ENCODE measurements around the gene SALL3.

SALL3 gene

DNA sequence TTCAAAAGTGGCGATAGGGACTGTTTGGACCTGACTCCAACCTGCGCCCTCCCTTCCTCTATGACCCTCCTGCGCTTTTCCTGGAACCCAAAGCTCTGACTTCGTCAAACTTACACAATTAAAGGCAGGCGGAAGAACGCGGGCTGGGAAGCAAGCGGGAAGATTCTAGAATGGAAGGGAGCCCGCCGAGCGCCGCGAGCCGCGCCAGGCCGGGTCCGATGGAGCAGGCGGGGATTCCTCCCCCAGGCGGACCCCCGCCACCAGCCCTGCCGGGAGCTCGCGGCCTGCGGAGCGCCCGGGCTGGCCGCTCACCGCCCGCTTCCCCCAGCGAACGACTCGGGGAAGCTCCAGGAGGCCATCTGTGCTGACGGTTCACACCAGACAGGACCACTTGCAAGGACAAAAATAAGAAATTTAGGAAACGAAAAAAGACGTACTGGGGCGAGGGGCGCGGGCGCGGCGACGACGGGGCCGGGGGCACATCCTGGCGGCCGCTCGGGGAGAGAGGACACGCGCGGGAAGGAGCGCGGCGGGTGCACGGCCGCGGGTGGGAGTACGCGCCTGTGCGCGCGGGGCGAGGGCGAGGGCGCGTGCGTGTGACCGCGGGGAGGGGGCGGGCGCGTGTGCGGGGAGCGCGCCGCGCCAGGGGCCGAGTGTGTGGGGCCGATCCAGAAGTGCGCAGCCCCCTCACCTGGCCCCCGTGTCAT, 1.1 kb upstream of the SALL3 start:
- ATAC-seq (replicated peaks): no peak
- no peaks in the 10 kb centered on the region for H3K4me1 Mint-ChIP-seq (ENCODE audit: low read depth in 2 of 2)
- peak overlapping the region; percentile 36 to 43 for H3K4me3 Mint-ChIP-seq
- H3K27ac Mint-ChIP-seq: no peak overlapping the region
- H3K36me3 Mint-ChIP-seq (ENCODE audit: insufficient read depth): peaks cover 12% of the 10 kb centered on the region
- no peaks in the 10 kb centered on the region for H3K9me3 Mint-ChIP-seq
- DNase-seq: no peak
- peaks cover 58 to 66% of the 10 kb centered on the region in 2 donors for H3K27me3 Mint-ChIP-seq

GRCh38 chr18:78979056-78979729, 425 bp upstream of the SALL3 start:
- Mint-ChIP-seq H3K9me3 (no peaks in the 10 kb centered on the region), H3K27ac (no peak overlapping the region)

DNA sequence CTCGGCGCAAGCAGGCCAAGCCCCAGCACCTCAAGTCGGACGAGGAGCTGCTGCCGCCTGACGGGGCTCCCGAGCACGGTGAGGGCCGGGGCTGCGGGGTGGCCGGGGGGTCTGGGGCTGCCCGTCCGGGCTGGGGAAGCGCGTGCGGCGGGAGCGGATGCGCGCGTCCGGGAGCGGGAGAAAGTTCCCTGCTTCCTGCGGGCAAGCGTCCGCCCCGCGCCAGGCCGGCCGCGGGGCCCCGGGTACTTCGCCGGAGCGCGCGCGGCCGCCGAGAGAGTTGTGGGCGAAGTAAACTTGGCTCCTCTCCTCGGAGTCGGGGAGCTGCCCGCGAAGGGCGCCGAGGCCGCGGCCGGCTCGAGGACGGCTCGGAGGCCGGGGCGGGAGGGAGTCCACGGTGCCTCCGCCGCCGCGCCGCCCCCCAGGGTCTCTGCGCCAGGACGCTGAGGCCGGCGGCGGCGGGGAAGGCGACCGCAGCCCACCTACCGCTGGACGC, 707 bp downstream of the SALL3 start:
- Mint-ChIP-seq H3K27me3 (peaks cover 60 to 71% of the 10 kb centered on the region in 2 donors), H3K27ac (no peak overlapping the region), H3K4me1 (ENCODE audit: low read depth in 2 of 2) (no peaks in the 10 kb centered on the region), H3K4me3 (no peak overlapping the region), H3K9me3 (no peaks in the 10 kb centered on the region), H3K36me3 (ENCODE audit: insufficient read depth) (peaks cover 10% of the 10 kb centered on the region)
- ATAC-seq (replicated peaks): no peak
- no peak for DNase-seq

More at GRCh38 chr18:78979056-78979729, 425 bp upstream of the SALL3 start:
- Mint-ChIP-seq H3K27me3 (peaks cover 61 to 72% of the 10 kb centered on the region in 2 donors), H3K4me3 (no peak overlapping the region), H3K36me3 (ENCODE audit: insufficient read depth) (peaks cover 12% of the 10 kb centered on the region), H3K4me1 (ENCODE audit: low read depth in 2 of 2) (no peaks in the 10 kb centered on the region)
- no peak for DNase-seq
- ATAC-seq (replicated peaks): no peak

DNA sequence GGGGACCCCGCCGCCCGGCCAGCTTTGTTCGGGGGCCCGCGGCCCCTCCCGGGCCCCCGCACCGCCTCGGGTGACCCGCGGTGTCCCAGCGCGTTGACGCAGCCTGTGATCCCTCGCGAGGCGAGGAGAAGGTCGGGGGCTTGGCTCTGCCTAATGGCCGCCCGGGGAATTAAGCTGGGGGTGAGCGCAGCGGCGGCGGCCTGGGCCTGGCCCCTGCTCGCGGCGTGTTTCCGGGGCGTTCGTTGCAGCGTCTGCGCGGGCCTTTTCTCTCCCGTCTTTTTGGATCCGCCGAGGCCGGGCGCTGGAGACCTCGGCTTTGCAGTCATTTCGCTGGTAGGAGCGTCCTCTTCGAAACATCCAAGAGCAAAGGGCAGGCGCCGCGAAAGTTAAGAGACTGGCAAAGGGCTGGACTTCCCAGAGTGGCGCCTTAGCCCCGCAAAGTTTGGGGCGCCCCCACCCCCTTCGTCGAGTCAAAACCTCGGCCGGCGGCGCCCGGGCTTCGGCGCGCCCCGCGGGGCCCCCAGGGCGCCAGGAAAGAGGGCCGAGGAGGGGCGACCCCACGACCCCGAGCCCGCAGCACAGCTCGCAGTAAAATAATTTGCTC, 1.3 kb downstream of the SALL3 start:
- H3K36me3 Mint-ChIP-seq (ENCODE audit: insufficient read depth): peaks cover 9% of the 10 kb centered on the region
- H3K27me3 Mint-ChIP-seq: peaks cover 60 to 71% of the 10 kb centered on the region in 2 donors
- ATAC-seq (replicated peaks) (no peak), DNase-seq (no peak)
- peak overlapping the region in 1 of 2 donors; percentile 20 for H3K4me3 Mint-ChIP-seq
- no peaks in the 10 kb centered on the region for H3K9me3 Mint-ChIP-seq
- no peaks in the 10 kb centered on the region for H3K4me1 Mint-ChIP-seq (ENCODE audit: low read depth in 2 of 2)
- no peak overlapping the region for H3K27ac Mint-ChIP-seq

DNA sequence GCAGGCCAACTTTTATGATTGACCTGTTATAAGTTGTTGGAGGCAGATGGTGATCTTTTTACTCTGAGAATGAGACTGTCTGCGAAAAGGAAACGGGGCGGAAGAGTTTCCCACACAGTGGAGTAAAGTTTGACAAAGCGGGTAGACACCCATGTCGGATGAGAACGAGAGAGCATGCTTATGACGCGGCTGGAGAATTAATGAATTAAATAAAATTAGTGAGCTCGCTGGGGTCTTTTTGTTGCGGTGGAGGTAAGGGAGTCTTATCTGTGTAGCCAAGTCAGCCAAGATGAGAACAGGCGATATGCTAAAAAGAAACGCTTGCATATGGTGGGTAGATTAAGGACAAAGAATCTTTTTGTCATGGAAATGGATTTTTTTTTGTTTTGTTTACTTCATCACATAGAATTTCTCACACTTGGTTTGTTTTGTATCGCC, 1.8 kb downstream of the SALL3 start:
- peak overlapping the region; percentile 20 to 33 for H3K4me3 Mint-ChIP-seq
- H3K27me3 Mint-ChIP-seq: peaks cover 61 to 71% of the 10 kb centered on the region in 2 donors
- no peak overlapping the region for H3K27ac Mint-ChIP-seq
- no peak for DNase-seq
- H3K36me3 Mint-ChIP-seq (ENCODE audit: insufficient read depth): peaks cover 9% of the 10 kb centered on the region
- H3K4me1 Mint-ChIP-seq (ENCODE audit: low read depth in 2 of 2): no peaks in the 10 kb centered on the region
- ATAC-seq (replicated peaks): no peak
- no peaks in the 10 kb centered on the region for H3K9me3 Mint-ChIP-seq

DNA sequence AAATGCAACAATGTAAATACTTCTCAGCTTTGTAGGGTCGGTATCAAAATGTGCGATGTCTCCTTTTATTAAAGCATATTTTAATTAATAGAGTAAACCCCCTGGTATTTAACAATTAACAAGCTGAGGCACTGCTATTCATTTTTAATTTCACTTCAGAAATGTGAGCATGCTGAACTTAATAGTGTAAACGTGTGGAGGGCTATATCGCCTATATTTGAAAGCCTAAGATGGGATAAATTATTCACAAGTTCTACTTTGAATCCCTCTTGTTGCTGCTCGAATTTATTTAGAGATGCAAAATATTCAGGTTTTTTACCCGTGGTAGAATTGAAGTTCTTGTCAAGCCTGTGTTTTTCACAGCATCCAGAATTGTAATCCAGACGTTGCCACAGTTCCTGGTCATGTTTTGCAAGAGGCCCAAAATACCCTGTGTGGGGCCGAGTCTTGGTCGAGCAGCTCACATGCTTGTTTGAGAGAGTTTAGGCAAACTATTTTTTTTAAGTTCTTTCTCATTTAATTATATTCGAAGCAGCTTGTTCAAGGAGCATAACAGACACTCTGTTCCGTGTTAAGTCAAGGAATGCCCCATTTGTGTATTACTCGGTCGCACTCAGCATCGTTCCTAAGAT, 2.5 kb downstream of the SALL3 start:
- Mint-ChIP-seq H3K9me3 (no peaks in the 10 kb centered on the region), H3K4me1 (ENCODE audit: low read depth in 2 of 2) (no peaks in the 10 kb centered on the region), H3K4me3 (peak overlapping the region in 1 of 2 donors; percentile 20), H3K27ac (no peak overlapping the region), H3K36me3 (ENCODE audit: insufficient read depth) (peaks cover 8% of the 10 kb centered on the region), H3K27me3 (peaks cover 57 to 70% of the 10 kb centered on the region in 2 donors)
- DNase-seq: no peak
- no peak for ATAC-seq (replicated peaks)

DNA sequence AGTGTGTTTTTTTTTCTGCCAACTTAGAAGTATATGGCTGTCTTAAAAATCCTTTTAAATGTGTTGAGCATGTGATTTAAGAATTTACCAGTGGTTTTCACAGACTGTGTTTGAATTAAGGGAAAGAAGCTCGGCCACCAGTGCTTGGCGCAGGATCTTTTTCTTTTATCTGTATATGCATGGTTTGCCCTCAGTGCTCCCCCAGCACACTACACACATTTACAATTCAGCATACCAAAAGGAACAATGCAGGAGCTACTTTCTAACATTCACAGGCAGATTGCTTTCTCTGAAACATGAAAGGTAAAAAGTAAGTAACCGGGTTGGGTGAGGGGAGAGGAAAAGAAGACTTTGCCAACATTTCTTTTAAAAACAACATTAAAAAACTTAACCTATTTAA, 3.9 kb downstream of the SALL3 start:
- Mint-ChIP-seq H3K9me3 (no peaks in the 10 kb centered on the region), H3K4me3 (no peak overlapping the region), H3K27me3 (peaks cover 58 to 64% of the 10 kb centered on the region in 2 donors), H3K4me1 (ENCODE audit: low read depth in 2 of 2) (no peaks in the 10 kb centered on the region), H3K27ac (no peak overlapping the region), H3K36me3 (ENCODE audit: insufficient read depth) (no peaks in the 10 kb centered on the region)
- ATAC-seq (replicated peaks): no peak
- no peak for DNase-seq

DNA sequence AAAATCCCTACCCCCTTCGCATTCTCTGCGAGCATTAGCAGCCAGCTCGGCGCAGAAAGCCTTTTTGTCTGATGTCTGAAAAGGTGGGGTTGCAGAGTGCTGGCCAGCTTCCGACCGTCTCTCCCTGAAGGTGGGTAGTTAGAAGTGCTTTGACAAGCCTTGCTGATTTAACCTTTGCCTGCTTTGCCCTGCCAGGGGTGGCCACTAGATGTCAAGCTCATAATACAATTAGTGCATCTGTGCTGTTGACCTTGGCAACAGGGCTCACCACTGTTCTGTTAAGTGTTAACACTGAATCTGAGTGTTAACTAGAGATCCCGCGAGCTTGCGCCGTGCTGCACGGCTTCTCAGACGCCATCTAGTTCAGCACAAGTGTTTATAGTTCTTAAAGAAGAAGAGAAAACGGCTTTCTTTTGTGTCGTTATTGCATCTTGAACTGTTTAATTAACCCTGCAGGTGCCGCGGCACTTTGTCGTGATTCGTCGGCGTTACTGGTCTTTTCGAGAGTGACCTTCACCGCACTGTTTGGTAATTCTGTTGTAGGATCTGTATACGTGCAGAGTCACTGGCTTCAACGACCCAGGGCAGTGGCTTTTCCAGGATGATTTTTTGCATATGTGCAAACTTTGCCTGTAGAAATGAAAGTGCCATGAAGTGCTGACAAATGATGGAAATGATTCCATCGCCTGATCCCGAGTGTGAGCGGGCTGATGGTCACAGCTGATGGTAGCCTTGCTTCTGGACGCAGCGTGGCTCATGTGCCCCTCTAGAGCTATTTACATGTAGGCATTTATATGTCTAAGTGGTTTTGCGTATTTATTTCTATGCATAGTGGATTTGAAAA, 5.5 kb downstream of the SALL3 start:
- peak; percentile 43 for ATAC-seq (replicated peaks)
- no peak overlapping the region for H3K27ac Mint-ChIP-seq
- no peaks in the 10 kb centered on the region for H3K36me3 Mint-ChIP-seq (ENCODE audit: insufficient read depth)
- no peak overlapping the region for H3K4me3 Mint-ChIP-seq
- peak in 1 of 3 experiments; percentile 4 for DNase-seq
- no peaks in the 10 kb centered on the region for H3K4me1 Mint-ChIP-seq (ENCODE audit: low read depth in 2 of 2)
- H3K27me3 Mint-ChIP-seq: peaks cover 61 to 66% of the 10 kb centered on the region in 2 donors
- H3K9me3 Mint-ChIP-seq: no peaks in the 10 kb centered on the region

- Mint-ChIP-seq H3K9me3 (no peaks in the 10 kb centered on the region), H3K4me3 (no peak overlapping the region), H3K27ac (no peak overlapping the region), H3K36me3 (ENCODE audit: insufficient read depth) (no peaks in the 10 kb centered on the region), H3K27me3 (peaks cover 62 to 73% of the 10 kb centered on the region in 2 donors), H3K4me1 (ENCODE audit: low read depth in 2 of 2) (no peaks in the 10 kb centered on the region)
- no peak for DNase-seq
- no peak for ATAC-seq (replicated peaks)
These were observed 6.4 kb downstream of the SALL3 start for GRCh38 chr18:78986018-78986481.

DNA sequence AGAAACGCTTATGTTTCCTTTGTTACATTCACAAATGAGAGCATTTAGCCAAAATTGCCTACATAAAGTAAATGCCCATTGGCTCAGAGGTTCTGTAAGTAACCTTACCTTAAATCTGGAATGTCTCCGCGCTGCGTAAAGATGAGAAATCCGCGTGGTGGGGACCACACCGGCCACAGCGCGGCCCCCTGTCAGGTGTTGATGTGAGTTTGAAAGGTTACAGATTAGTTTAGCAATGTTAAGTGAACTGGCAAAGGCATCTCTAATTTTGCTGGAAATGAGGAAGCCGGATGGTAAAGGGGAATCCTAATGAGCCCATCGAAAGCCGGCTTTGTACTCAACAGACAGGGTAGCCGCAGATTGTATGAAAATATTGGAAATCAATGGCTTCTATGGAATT, 11.8 kb downstream of the SALL3 start:
- Mint-ChIP-seq H3K27ac (no peak overlapping the region), H3K36me3 (ENCODE audit: insufficient read depth) (no peaks in the 10 kb centered on the region), H3K4me1 (ENCODE audit: low read depth in 2 of 2) (no peaks in the 10 kb centered on the region), H3K4me3 (no peak overlapping the region), H3K9me3 (no peaks in the 10 kb centered on the region), H3K27me3 (peaks cover 21 to 27% of the 10 kb centered on the region in 2 donors)
- DNase-seq: no peak
- no peak for ATAC-seq (replicated peaks)

DNA sequence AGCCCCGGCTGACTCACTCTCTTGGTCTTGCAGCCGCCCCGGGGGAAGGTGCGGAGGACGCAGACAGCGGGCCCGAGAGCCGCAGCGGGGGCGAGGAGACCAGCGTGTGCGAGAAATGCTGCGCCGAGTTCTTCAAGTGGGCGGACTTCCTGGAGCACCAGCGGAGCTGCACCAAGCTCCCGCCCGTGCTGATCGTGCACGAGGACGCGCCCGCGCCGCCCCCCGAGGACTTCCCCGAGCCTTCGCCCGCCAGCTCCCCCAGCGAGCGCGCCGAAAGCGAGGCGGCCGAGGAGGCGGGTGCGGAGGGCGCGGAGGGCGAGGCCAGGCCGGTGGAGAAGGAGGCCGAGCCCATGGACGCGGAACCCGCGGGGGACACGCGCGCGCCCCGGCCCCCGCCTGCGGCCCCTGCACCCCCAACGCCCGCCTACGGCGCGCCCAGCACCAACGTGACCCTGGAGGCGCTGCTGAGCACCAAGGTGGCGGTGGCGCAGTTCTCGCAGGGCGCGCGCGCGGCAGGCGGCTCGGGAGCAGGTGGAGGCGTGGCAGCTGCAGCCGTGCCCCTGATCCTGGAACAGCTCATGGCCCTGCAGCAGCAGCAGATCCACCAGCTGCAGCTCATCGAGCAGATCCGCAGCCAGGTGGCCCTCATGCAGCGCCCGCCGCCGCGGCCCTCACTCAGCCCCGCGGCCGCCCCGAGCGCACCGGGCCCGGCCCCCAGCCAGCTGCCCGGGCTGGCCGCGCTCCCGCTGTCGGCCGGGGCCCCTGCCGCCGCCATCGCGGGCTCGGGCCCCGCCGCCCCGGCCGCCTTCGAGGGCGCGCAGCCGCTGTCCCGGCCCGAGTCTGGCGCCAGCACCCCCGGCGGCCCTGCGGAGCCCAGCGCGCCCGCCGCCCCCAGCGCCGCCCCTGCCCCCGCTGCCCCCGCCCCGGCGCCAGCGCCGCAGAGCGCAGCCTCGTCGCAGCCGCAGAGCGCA, 12.7 kb downstream of the SALL3 start:
- no peaks in the 10 kb centered on the region for H3K36me3 Mint-ChIP-seq (ENCODE audit: insufficient read depth)
- DNase-seq (no peak), ATAC-seq (replicated peaks) (no peak)
- H3K27ac Mint-ChIP-seq: no peak overlapping the region
- no peak overlapping the region for H3K4me3 Mint-ChIP-seq
- H3K4me1 Mint-ChIP-seq (ENCODE audit: low read depth in 2 of 2): no peaks in the 10 kb centered on the region
- H3K27me3 Mint-ChIP-seq: peaks cover 16 to 19% of the 10 kb centered on the region in 2 donors
- H3K9me3 Mint-ChIP-seq: no peaks in the 10 kb centered on the region
